Suprapubic skin (tissue), 4 donors: ENCODE data around the gene EXD2. TPM values are rescaled to one million over a fixed set of nuclear protein-coding genes. Genes with fewer than 3 reads are reported as not detected.
"Not testable (repeated sequence)": the region's sequence is repeated elsewhere in the genome, so short reads cannot be mapped to it uniquely, and the experiment has no call there.

Experiments
- DNase-seq, 2 donors: peaks; one replicate each; pipeline ENCODE4 v3.0.0-alpha.2; 2019; ENCODE audit warnings: low spot score in 2 of 2
- H3K27ac ChIP-seq: fragments of 200-600 bp; sonication (generic); one replicate; pipeline ENCODE4 v1.5.1; 2019
- H3K27me3 ChIP-seq: fragments of 200-600 bp; sonication (generic); one replicate; pipeline ENCODE4 v1.5.1; 2019
- H3K36me3 ChIP-seq: fragments of 200-600 bp; sonication (generic); one replicate; pipeline ENCODE4 v1.5.1; 2019
- H3K4me1 ChIP-seq: fragments of 200-600 bp; sonication (generic); one replicate; pipeline ENCODE4 v1.5.1; 2019
- H3K4me3 ChIP-seq: fragments of 200-600 bp; sonication (generic); one replicate; pipeline ENCODE4 v1.5.1; 2019; ENCODE audit warnings: mild to moderate bottlenecking
- H3K9me3 ChIP-seq: fragments of 200-600 bp; sonication (generic); one replicate; pipeline ENCODE4 v1.5.1; 2019
- EP300 ChIP-seq: sonication (generic); formaldehyde crosslinking; IDR thresholded peaks from one replicate; pipeline ENCODE4 v1.6.1; 2017; ENCODE audit warnings: antibody characterized with exemption
- POLR2A ChIP-seq, 2 donors: fragments of 450-650 bp; IDR thresholded peaks; one replicate each; pipeline ENCODE4 v1.6.1; 2017; ENCODE audit warnings: antibody characterized with exemption in 2 of 2, mild to moderate bottlenecking in 2 of 2, moderate library complexity in 2 of 2
- POLR2AphosphoS5 ChIP-seq, 3 donors: sonication (generic); formaldehyde crosslinking; IDR thresholded peaks; one replicate each; pipeline ENCODE4 v1.6.1; 2017; ENCODE audit warnings: antibody characterized with exemption in 3 of 3
- WGBS: methylation state at CpG from one replicate; pipeline ENCODE4 v1.1.5; 2018; 5-methylcytosine and 5-hydroxymethylcytosine counted together
- total RNA-seq, 4 donors: library from RNA; depleted of rRNA; stranded (reverse); fragments of >200 nt; gene quantifications; one replicate each; pipeline ENCODE4 v1.1.0, GENCODE V29; 2016
- TF ChIP-seq, protein P1 (sequence below), 2 donors: fragments of 200-600 bp in 1 of 2; fragments of 450-650 bp in 1 of 2; sonication (generic) in 1 of 2; IDR thresholded peaks; one replicate each; pipeline ENCODE4 v1.5.1; 2016 to 2019; ENCODE audit warnings: antibody characterized with exemption in 2 of 2, mild to moderate bottlenecking in 1 of 2, moderate library complexity in 1 of 2

The EXD2 gene
- total RNA-seq, 4 donors from 2014 or later = 17.6 to 26.8 (median 19.6) TPM

DNA sequence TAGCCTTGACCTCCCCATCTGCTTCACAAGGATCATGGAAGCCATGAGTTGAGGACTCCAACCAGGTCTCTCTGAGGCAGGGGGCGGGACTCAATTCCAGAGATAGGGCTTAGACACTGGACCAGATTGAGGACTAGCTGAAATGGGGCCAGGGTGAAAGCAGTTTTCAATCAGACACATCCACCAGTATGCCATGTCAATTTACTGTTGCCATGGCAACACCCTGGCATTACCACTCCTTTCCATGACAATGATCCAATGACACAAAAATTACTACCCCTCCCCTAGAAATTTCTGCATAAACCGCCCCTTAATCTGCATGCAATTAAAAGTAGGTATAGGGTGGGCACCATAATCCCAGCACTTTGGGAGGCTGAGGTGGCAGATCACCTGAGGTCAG, 19.7 kb upstream of the EXD2 start:
- no peaks in the 10 kb centered on the region for H3K9me3 ChIP-seq
- peaks cover 2% of the 10 kb centered on the region for H3K4me1 ChIP-seq
- H3K27me3 ChIP-seq = no peaks in the 10 kb centered on the region
- no peaks in the 10 kb centered on the region for H3K36me3 ChIP-seq
- H3K4me3 ChIP-seq = no peak overlapping the region
- WGBS = 96% methylated on average over 2 of the region's 2 CpGs
- no peak for DNase-seq
- TF ChIP-seq POLR2AphosphoS5 (IDR thresholded peaks at IDR 0.05) = no peak
- no peak for TF ChIP-seq EP300
- TF ChIP-seq, protein P1, sequence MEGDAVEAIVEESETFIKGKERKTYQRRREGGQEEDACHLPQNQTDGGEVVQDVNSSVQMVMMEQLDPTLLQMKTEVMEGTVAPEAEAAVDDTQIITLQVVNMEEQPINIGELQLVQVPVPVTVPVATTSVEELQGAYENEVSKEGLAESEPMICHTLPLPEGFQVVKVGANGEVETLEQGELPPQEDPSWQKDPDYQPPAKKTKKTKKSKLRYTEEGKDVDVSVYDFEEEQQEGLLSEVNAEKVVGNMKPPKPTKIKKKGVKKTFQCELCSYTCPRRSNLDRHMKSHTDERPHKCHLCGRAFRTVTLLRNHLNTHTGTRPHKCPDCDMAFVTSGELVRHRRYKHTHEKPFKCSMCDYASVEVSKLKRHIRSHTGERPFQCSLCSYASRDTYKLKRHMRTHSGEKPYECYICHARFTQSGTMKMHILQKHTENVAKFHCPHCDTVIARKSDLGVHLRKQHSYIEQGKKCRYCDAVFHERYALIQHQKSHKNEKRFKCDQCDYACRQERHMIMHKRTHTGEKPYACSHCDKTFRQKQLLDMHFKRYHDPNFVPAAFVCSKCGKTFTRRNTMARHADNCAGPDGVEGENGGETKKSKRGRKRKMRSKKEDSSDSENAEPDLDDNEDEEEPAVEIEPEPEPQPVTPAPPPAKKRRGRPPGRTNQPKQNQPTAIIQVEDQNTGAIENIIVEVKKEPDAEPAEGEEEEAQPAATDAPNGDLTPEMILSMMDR (IDR thresholded peaks at IDR 0.05) = no peak
- no peak overlapping the region for H3K27ac ChIP-seq

DNA sequence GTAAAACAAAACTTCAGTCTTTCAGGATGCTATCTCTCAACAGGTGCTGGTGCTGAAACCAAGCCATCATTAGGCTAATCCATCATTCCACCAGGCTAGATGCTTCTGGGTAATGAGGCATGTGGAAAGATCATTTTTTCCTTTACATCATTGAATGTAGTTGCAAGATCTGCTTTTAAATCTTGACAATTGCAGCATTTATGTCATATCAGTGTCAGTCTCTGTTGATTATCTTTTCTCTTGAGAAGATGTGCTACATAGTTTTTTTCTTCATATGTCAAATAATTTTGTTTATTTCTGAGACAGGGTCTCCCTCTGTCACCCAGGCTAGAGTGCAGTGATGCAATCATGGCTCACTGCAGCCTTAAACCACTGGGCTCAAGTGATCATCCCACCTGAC, 16.2 kb upstream of the EXD2 start:
- H3K36me3 ChIP-seq = no peaks in the 10 kb centered on the region
- DNase-seq = no peak
- H3K4me1 ChIP-seq = peaks cover 2% of the 10 kb centered on the region
- no peak overlapping the region for H3K4me3 ChIP-seq
- H3K27me3 ChIP-seq = no peaks in the 10 kb centered on the region
- TF ChIP-seq EP300 (no peak), POLR2A (IDR thresholded peaks at IDR 0.05) (no peak), POLR2AphosphoS5 (IDR thresholded peaks at IDR 0.05) (no peak)
- TF ChIP-seq, protein P1 (IDR thresholded peaks at IDR 0.05) = no peak
- H3K27ac ChIP-seq = no peak overlapping the region
- no peaks in the 10 kb centered on the region for H3K9me3 ChIP-seq

DNA sequence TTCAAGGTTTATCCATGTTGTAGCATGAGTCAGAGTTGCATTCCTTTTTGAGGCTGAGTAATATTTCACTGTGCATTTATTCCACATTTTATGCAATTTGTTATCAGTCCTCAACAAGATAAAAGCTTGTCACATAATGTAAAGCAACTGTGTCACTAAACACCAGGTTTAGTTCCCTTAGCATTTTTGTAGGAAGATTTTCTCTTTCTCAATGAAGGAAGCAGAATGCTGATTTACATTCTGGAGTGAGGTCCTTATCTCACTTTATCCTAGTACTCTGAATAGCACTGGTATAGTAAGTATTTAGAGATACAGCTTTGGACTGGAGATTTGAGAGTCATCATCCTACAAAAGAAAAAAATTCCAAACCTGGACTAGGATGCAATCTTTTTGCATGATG, 9.8 kb upstream of the EXD2 start:
- H3K4me3 ChIP-seq = no peak overlapping the region
- H3K36me3 ChIP-seq = no peaks in the 10 kb centered on the region
- no peak for DNase-seq
- TF ChIP-seq, protein P1 (IDR thresholded peaks at IDR 0.05) = no peak
- TF ChIP-seq EP300 (no peak), POLR2A (IDR thresholded peaks at IDR 0.05) (no peak), POLR2AphosphoS5 (IDR thresholded peaks at IDR 0.05) (no peak)
- no peaks in the 10 kb centered on the region for H3K27me3 ChIP-seq
- no peaks in the 10 kb centered on the region for H3K9me3 ChIP-seq
- H3K27ac ChIP-seq = no peak overlapping the region
- H3K4me1 ChIP-seq = no peaks in the 10 kb centered on the region

DNA sequence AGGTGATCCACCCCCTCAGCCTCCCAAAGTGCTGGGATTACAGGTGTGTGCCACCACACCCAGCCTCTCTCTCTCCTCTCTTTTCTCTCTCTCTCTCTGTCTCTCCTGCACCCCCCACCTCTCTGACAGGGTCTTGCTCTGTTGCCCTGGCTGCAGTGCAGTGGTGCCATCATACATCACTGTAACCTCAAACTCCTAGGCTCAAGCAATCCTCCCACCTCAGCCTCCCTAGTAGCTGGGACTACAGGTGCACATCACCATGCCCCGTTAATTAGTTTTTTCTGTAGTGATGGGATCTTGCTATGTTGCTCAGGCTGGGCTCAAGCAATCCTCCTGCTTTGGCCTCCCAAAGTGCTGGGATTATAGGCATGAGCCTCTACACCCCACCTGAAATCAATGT, 8.7 kb upstream of the EXD2 start:
- not testable (repeated sequence) for DNase-seq, H3K4me3 ChIP-seq, H3K9me3 ChIP-seq, H3K4me1 ChIP-seq, H3K27me3 ChIP-seq, H3K36me3 ChIP-seq, H3K27ac ChIP-seq
- WGBS = 92% methylated on average over 1 of the region's 1 CpG

DNA sequence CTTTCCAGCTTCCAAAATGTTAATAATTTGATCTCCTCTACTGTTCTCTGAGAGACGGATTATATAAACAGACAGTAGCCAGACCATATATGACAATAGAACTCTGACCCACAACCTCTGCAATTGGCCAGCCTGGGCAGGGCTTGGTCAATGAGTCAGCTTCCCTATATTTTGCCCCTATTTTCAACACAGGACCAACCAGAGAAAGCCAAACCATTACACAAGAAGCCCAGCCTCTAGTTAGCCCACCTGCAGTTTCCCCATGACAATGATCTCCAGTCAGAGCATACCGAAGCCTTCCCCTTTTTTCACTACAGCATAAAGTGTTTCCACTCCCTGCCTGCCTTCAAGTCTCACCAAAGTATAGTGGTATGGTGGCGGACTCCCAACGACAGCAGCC, 7.6 kb upstream of the EXD2 start:
- H3K4me1 ChIP-seq = no peaks in the 10 kb centered on the region
- H3K27ac ChIP-seq = no peak overlapping the region
- H3K4me3 ChIP-seq = no peak overlapping the region
- TF ChIP-seq POLR2AphosphoS5 (IDR thresholded peaks at IDR 0.05) (no peak), POLR2A (IDR thresholded peaks at IDR 0.05) (no peak), EP300 (no peak)
- TF ChIP-seq, protein P1 (IDR thresholded peaks at IDR 0.05) = no peak
- H3K27me3 ChIP-seq = no peaks in the 10 kb centered on the region
- no peaks in the 10 kb centered on the region for H3K9me3 ChIP-seq
- WGBS = 76% methylated on average over 4 of the region's 4 CpGs
- H3K36me3 ChIP-seq = no peaks in the 10 kb centered on the region
- no peak for DNase-seq

DNA sequence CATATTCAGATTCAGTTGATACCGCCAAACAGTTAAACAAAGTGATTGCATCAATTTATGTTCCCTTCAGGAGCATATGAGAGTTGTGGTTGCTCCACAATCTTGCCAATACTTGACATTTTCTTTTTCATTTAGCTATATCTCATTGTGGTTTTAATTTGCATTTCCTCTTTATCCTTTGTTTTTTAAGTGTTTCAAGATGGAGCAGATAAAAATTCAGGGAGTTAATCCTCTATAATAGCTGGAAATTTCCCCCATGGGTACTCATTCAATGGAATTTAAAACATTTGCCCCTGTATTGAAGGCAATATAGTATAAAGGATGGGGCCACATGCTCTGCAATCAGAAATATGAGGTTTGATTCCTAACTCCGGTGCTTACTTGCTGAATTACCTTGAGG, 1.1 kb upstream of the EXD2 start:
- TF ChIP-seq, protein P1 (IDR thresholded peaks at IDR 0.05) = no peak
- TF ChIP-seq POLR2AphosphoS5 (IDR thresholded peaks at IDR 0.05) (no peak), EP300 (no peak), POLR2A (IDR thresholded peaks at IDR 0.05) (no peak)

More for the DNA sequence above, 1.1 kb upstream of the EXD2 start:
- Histone ChIP-seq H3K36me3 (no peaks in the 10 kb centered on the region), H3K27ac (no peak overlapping the region), H3K4me3 (no peak overlapping the region), H3K27me3 (no peaks in the 10 kb centered on the region), H3K4me1 (peaks cover 8% of the 10 kb centered on the region), H3K9me3 (no peaks in the 10 kb centered on the region)
- WGBS = 74% methylated on average over 2 of the region's 2 CpGs
- DNase-seq = no peak
